OCI-LY7 (cell line): ENCODE measurements around the gene PRKRIP1. TPM values are rescaled to one million over a fixed set of nuclear protein-coding genes. Genes with fewer than 3 reads are reported as not detected.

Experiments
- BruUV-seq: library from RNA; stranded (reverse); fragments of 400-500 nt; replicated peaks from 2 replicates; lab custom pipeline; 2021; lab: Mats Ljungman, UMichigan
- CTCF ChIA-PET: fragments of 300-600 bp; sonication (Branson Sonifier 250); formaldehyde crosslinking; loops from one replicate; lab custom pipeline; 2022; ENCODE audit warnings: antibody characterized with exemption; ENCODE audit not compliant: unreplicated experiment; lab: Charles Lee
- POLR2A ChIA-PET: fragments of 300-600 bp; sonication (Branson Sonifier 250); formaldehyde crosslinking; loops from one replicate; lab custom pipeline; 2022; ENCODE audit warnings: antibody characterized with exemption; lab: Charles Lee
- DNase-seq: peaks from one replicate; pipeline ENCODE4 v3.0.0-alpha.2; 2015; ENCODE audit warnings: low spot score
- H2AFZ ChIP-seq: fragments of 200-600 bp; sonication (generic), shearing (Covaris generic); 2 replicates; pipeline ENCODE4 v1.6.1; 2014; ENCODE audit warnings: mild to moderate bottlenecking, antibody characterized with exemption, low read length, moderate library complexity
- H3K27ac ChIP-seq: fragments of 200-600 bp; sonication (generic); 2 replicates; pipeline ENCODE4 v1.5.1; 2014; ENCODE audit warnings: mixed run types, low read depth, mild to moderate bottlenecking, moderate library complexity, low read length, inconsistent platforms; ENCODE audit not compliant: poor library complexity, severe bottlenecking
- H3K36me3 ChIP-seq: fragments of 200-600 bp; sonication (generic); 2 replicates; pipeline ENCODE4 v1.6.1; 2014; ENCODE audit warnings: mild to moderate bottlenecking, antibody characterized with exemption, low read length, moderate library complexity, mixed read lengths; ENCODE audit not compliant: insufficient read depth
- H3K4me1 ChIP-seq: fragments of 200-600 bp; sonication (generic); 2 replicates; pipeline ENCODE4 v1.5.1; 2014; ENCODE audit warnings: mild to moderate bottlenecking, low read length; ENCODE audit not compliant: insufficient read depth, poor library complexity, severe bottlenecking
- H3K4me2 ChIP-seq: fragments of 200-600 bp; sonication (generic); 2 replicates; pipeline ENCODE4 v1.6.1; 2014; ENCODE audit warnings: mild to moderate bottlenecking, low read length
- H3K4me3 ChIP-seq: fragments of 200-600 bp; sonication (generic); 2 replicates; pipeline ENCODE4 v1.5.1; 2014; ENCODE audit warnings: mild to moderate bottlenecking, low read depth, low read length; ENCODE audit not compliant: poor library complexity, severe bottlenecking
- H3K79me2 ChIP-seq: fragments of 200-600 bp; sonication (generic); 2 replicates; pipeline ENCODE4 v1.6.1; 2016; ENCODE audit warnings: low read depth, mild to moderate bottlenecking, low read length, moderate library complexity, mixed read lengths; ENCODE audit not compliant: insufficient read depth
- H3K9me2 ChIP-seq: fragments of 200-600 bp; sonication (generic); 2 replicates; pipeline ENCODE4 v1.6.1; 2016; ENCODE audit warnings: mild to moderate bottlenecking, low read length, mixed read lengths; ENCODE audit not compliant: insufficient read depth
- H3K9me3 ChIP-seq: fragments of 200-600 bp; sonication (generic); 2 replicates; pipeline ENCODE4 v1.6.1; 2014; ENCODE audit warnings: mild to moderate bottlenecking, mixed run types, low read length, mixed read lengths
- H4K20me1 ChIP-seq: fragments of 200-600 bp; sonication (generic); 2 replicates; pipeline ENCODE4 v1.6.1; 2014; ENCODE audit warnings: mild to moderate bottlenecking, antibody characterized with exemption, low read length, moderate library complexity, mixed read lengths; ENCODE audit not compliant: insufficient read depth
- EZH2phosphoT487 ChIP-seq: fragments of 200-600 bp; sonication (generic); IDR thresholded peaks from 2 replicates; pipeline ENCODE4 v1.6.1; 2018; ENCODE audit warnings: low read depth, borderline replicate concordance, mild to moderate bottlenecking, mixed run types, antibody characterized with exemption, low read length, moderate library complexity, mixed read lengths
- intact Hi-C: fragments of 100-400 bp; cut with micrococcal nuclease; formaldehyde crosslinking; loops from one replicate; pipeline ENCODE4 v1.10.0; 2022; ENCODE audit not compliant: unreplicated experiment
- total RNA-seq, 2 experiments: library from RNA; depleted of rRNA in 1 of 2; stranded (reverse); fragments of >200 nt in 1 of 2; shearing (Covaris generic) in 1 of 2; gene quantifications; 2 replicates each; pipeline ENCODE4 v1.2.3, GENCODE V29; 2014 to 2022
- TF ChIP-seq, protein P1 (sequence below): fragments of 200-600 bp; sonication (generic); conservative IDR thresholded peaks from 2 replicates; pipeline ENCODE4 v1.5.1; 2014; ENCODE audit warnings: mild to moderate bottlenecking, antibody characterized with exemption, low read length, moderate library complexity, mixed read lengths

PRKRIP1 gene
- total RNA-seq, 2 experiments from 2014 or later: 47.1 to 48.2 TPM

DNA sequence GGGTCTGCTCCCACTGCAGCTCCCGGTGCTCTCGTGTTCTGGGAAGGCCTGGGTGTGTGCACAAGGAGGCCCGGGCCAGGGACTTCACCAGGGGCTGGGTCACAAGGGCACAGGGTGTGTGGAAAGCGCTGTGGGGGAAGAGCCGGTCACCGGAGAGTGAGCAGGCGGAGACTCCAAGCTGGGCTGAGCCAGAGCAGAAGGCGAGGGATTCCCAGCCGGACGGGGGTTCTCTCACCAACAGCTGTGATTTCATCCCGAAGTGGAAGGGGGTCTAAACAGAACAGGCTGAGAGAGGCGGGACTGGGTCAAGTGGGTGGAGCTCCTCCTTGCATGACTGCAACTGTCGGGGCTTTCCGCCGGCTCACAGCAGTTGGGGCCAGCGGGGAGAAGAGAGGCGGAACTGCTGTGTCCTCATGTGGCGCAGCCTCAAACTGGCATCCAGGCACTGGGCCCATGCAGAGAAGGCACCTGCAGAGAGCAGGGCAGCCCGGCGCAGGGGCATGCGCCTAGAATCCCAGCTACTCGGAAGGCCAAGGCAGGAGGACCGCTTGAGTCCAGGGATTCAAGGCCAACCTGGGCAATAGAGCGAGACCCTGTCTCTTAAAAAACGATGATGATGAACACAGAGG, 29.6 kb downstream of the PRKRIP1 start:
- Histone ChIP-seq H2AFZ (no peak overlapping the region), H3K4me3 (peak overlapping the region; percentile 52), H3K27ac (peak overlapping the region; percentile 97), H3K4me1 (peaks cover 96% of the 10 kb centered on the region), H4K20me1 (no peaks in the 10 kb centered on the region), H3K79me2 (peaks cover 13% of the 10 kb centered on the region; the same call in 1 of the 2 replicates), H3K9me3 (no peaks in the 10 kb centered on the region), H3K4me2 (peak overlapping the region; percentile 97), H3K36me3 (peaks cover 62% of the 10 kb centered on the region), H3K9me2 (no peaks in the 10 kb centered on the region)
- intact Hi-C loops: loop anchor here (1.0 kb wide), 3 partner anchors 13 to 20 kb away; no protein-coding TSS in a partner anchor
- CTCF ChIA-PET: interaction anchor here (0.9 to 1.5 kb wide), 3 partner anchors 13 to 21 kb away, joined by 3 to 4 read pairs (median 3); no protein-coding TSS in a partner anchor
- POLR2A ChIA-PET: interaction anchor here (0.8 to 4.6 kb wide), 13 partner anchors 9 to 441 kb away, joined by 3 to 40 read pairs (median 5); no protein-coding TSS in a partner anchor
- no peak for TF ChIP-seq EZH2phosphoT487
- TF ChIP-seq, protein P1, sequence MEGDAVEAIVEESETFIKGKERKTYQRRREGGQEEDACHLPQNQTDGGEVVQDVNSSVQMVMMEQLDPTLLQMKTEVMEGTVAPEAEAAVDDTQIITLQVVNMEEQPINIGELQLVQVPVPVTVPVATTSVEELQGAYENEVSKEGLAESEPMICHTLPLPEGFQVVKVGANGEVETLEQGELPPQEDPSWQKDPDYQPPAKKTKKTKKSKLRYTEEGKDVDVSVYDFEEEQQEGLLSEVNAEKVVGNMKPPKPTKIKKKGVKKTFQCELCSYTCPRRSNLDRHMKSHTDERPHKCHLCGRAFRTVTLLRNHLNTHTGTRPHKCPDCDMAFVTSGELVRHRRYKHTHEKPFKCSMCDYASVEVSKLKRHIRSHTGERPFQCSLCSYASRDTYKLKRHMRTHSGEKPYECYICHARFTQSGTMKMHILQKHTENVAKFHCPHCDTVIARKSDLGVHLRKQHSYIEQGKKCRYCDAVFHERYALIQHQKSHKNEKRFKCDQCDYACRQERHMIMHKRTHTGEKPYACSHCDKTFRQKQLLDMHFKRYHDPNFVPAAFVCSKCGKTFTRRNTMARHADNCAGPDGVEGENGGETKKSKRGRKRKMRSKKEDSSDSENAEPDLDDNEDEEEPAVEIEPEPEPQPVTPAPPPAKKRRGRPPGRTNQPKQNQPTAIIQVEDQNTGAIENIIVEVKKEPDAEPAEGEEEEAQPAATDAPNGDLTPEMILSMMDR: no peak
- BruUV-seq: no TSS peak
- DNase-seq: peak; percentile 94

DNA sequence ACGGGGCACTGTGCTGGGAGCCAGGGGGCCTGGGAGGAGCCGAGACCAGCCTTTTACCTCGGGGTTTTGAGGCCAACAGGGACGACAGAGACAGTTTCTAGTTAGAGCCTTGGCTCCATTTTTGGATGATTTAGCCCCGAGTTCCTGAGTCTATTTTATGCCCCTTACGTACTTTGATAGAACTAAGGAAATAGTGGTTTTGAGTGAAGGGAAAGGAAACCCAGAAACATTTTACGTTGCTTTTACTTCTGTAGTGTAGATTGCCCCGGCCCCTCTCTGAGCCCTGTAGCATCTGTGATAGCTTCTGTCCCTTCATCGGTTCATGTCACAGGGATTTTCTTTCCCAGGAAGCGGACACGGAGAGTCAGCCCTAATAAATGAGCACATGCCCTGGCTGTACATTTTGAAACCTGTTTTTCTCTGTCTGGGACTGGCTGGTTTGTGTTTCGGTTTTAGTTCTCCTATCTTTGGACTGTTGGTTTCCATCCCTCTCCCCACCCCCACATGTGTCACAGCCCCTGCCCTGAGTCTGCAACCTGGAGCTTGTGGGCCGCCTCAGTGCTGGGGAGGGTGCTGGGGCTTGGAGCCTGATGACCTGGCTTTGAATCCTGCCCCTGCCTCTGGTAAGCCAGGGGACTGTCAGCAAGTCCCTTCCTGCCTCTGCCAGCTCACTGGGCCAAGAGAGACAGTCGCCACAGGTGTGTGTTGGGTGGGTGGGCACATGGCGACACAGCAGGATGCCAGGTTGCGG, 30.3 kb downstream of the PRKRIP1 start:
- intact Hi-C loops: loop anchor here (1.0 kb wide), 2 partner anchors 15 to 19 kb away; no protein-coding TSS in a partner anchor
- H3K27ac ChIP-seq: peak overlapping the region; percentile 97
- H3K9me3 ChIP-seq: no peaks in the 10 kb centered on the region
- peaks cover 96% of the 10 kb centered on the region for H3K4me1 ChIP-seq
- H4K20me1 ChIP-seq: no peaks in the 10 kb centered on the region
- H3K9me2 ChIP-seq: no peaks in the 10 kb centered on the region
- CTCF ChIA-PET: interaction anchor here (0.9 to 1.5 kb wide), 3 partner anchors 13 to 21 kb away, joined by 3 to 4 read pairs (median 3); no protein-coding TSS in a partner anchor
- peak overlapping the region; percentile 52 for H3K4me3 ChIP-seq
- BruUV-seq: TSS peak; percentile 93
- TF ChIP-seq, protein P1: no peak
- peak overlapping the region; percentile 97 for H3K4me2 ChIP-seq
- DNase-seq: peak; percentile 89
- no peak overlapping the region for H2AFZ ChIP-seq
- POLR2A ChIA-PET: interaction anchor here (0.6 to 4.6 kb wide), 14 partner anchors 8 to 442 kb away, joined by 3 to 40 read pairs (median 4); no protein-coding TSS in a partner anchor
- H3K36me3 ChIP-seq: peaks cover 55% of the 10 kb centered on the region
- peaks cover 13% of the 10 kb centered on the region; the same call in 1 of the 2 replicates for H3K79me2 ChIP-seq
